ENCODE data around the gene C11orf54.
A peak's percentile ranks its signal among the peaks of the same experiment; 100 is the strongest.

C11orf54 gene

DNA sequence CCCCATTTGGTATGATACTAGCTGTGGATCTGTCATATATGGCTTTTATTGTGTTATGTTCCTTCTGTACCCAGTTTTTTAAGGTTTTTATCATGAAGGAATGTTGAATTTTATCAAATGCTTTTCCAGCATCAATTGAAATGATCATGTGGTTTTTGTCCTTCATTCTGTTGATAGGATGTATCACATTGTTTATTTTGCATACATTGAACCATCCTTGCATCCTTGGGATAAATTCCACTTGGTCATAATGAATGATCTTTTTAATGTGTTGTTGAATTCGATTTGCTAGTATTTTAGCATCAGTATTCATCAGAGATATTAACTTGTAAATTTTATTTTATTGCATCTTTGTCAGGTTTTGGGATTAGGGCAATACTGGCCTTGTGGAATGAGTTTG lies 31.2 kb upstream of the C11orf54 start:
- peak in 1 of 3 donors; percentile 38 for DNase-seq
- Histone ChIP-seq H3K9me3 (ENCODE audit: control extremely low read depth in 1 of 5, control insufficient read depth in 4 of 5, insufficient read depth in 2 of 5, low read depth in 1 of 5, low read length in 4 of 5) (peaks cover 2 to 34% (median 14%) of the 10 kb centered on the region in 5 experiments), H3K27ac (ENCODE audit: insufficient read depth in 1 of 2, low read depth in 1 of 2, low read length in 2 of 2, poor library complexity in 1 of 2, severe bottlenecking in 2 of 2) (no peak overlapping the region), H3K4me3 (ENCODE audit: control insufficient read depth in 1 of 7, extremely low read depth in 1 of 7, insufficient read depth in 4 of 7, low read depth in 2 of 7, low read length in 6 of 7) (no peak overlapping the region), H3K36me3 (ENCODE audit: control insufficient read depth in 4 of 4, insufficient read depth in 4 of 4, low read length in 3 of 4) (peaks cover 36 to 71% (median 44%) of the 10 kb centered on the region in 4 experiments), H3K4me1 (ENCODE audit: control extremely low read depth in 1 of 4, control insufficient read depth in 4 of 4, insufficient read depth in 4 of 4, low read length in 3 of 4) (peaks cover 0 to 5% (median 0%) of the 10 kb centered on the region in 4 experiments), H3K27me3 (replicated peaks in 2 of 5; ENCODE audit: control insufficient read depth in 4 of 5, insufficient read depth in 5 of 5, low read length in 4 of 5) (no peaks in the 10 kb centered on the region)
- ChIA-PET CTCF (no interaction called here), POLR2A (no interaction called here)
- no CpG with 5 or more reads among the region's 1 CpG for WGBS (ENCODE audit: insufficient coverage)

DNA sequence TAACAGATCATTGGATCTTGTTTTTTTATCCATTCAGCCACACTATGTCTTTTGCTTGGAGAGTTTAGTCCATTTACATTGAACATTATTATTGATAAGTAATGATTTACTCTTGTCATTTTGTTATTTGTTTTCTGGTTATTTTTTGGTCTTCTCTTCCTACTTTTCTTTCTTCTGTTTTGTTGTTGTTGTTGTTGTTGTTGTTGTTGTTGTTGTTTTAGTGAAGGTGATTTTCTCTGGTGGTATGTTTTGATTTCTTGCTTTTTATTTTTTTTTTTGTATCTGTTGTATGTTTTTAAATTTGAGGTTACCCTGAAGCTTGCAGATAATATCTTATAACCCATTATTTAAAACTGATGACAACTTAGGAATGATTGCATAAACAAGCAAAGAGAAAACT lies 28.8 kb upstream of the C11orf54 start:
- peaks cover 34 to 64% (median 35%) of the 10 kb centered on the region in 4 experiments for H3K36me3 ChIP-seq (ENCODE audit: control insufficient read depth in 4 of 4, insufficient read depth in 4 of 4, low read length in 3 of 4)
- POLR2A ChIA-PET, result no interaction called here

DNA sequence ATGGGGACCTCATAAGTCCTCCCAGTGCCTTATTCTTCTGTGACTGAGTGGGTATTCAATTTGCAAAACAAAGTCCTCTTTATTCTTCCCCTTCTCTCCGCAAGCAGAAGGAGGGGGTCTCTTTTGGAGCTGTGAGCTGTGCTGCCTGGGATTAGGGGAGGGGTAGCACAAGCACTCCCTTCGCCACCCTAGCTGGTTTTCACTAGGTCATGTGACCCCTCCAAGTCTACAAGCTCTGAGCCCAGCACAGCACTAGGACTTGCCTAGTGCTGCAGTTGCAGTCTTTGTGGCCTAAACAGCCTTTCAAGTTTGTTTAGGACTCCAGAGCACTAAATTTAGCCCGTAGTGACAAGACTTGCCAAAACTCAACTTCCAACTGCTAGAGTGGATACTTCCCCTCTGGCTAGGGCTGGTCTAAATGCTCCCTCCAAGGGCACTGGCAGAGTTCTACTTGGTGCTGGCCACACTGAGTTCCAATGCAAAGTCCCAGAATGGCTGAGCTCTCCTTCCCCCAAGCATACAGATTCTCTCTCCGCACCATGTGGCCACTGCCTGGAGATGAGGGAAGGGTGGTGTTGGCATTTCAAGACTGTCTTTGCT lies 25.6 kb upstream of the C11orf54 start:
- H3K27ac ChIP-seq (ENCODE audit: insufficient read depth in 1 of 2, low read depth in 1 of 2, low read length in 2 of 2, poor library complexity in 1 of 2, severe bottlenecking in 2 of 2), result peak overlapping the region in 1 of 2 experiments; percentile 57
- DNase-seq, result no peak
- H3K4me1 ChIP-seq (ENCODE audit: control extremely low read depth in 1 of 4, control insufficient read depth in 4 of 4, insufficient read depth in 4 of 4, low read length in 3 of 4), result peaks cover 14 to 44% (median 35%) of the 10 kb centered on the region in 4 experiments
- H3K27me3 ChIP-seq (replicated peaks in 2 of 5; ENCODE audit: control insufficient read depth in 4 of 5, insufficient read depth in 5 of 5, low read length in 4 of 5), result no peaks in the 10 kb centered on the region
- ChIA-PET CTCF (interaction anchor here (0.6 to 4.7 kb wide), 5 partner anchors 9 to 48 kb away, joined by 3 to 29 read pairs (median 3); no protein-coding TSS in a partner anchor), POLR2A (no interaction called here)
- peak overlapping the region in 1 of 7 experiments; percentile 10 for H3K4me3 ChIP-seq (ENCODE audit: control insufficient read depth in 1 of 7, extremely low read depth in 1 of 7, insufficient read depth in 4 of 7, low read depth in 2 of 7, low read length in 6 of 7)
- 72% methylated on average over 2 of the region's 4 CpGs for WGBS (ENCODE audit: insufficient coverage)
- peaks cover 0 to 7% (median 2%) of the 10 kb centered on the region in 5 experiments for H3K9me3 ChIP-seq (ENCODE audit: control extremely low read depth in 1 of 5, control insufficient read depth in 4 of 5, insufficient read depth in 2 of 5, low read depth in 1 of 5, low read length in 4 of 5)
- H3K36me3 ChIP-seq (ENCODE audit: control insufficient read depth in 4 of 4, insufficient read depth in 4 of 4, low read length in 3 of 4), result peaks cover 17 to 33% (median 24%) of the 10 kb centered on the region in 4 experiments

More for the DNA sequence above, 28.8 kb upstream of the C11orf54 start:
- Histone ChIP-seq H3K9me3 (ENCODE audit: control extremely low read depth in 1 of 5, control insufficient read depth in 4 of 5, insufficient read depth in 2 of 5, low read depth in 1 of 5, low read length in 4 of 5) (peaks cover 2 to 34% (median 14%) of the 10 kb centered on the region in 5 experiments), H3K27me3 (replicated peaks in 2 of 5; ENCODE audit: control insufficient read depth in 4 of 5, insufficient read depth in 5 of 5, low read length in 4 of 5) (no peaks in the 10 kb centered on the region), H3K4me3 (ENCODE audit: control insufficient read depth in 1 of 7, extremely low read depth in 1 of 7, insufficient read depth in 4 of 7, low read depth in 2 of 7, low read length in 6 of 7) (no peak overlapping the region), H3K4me1 (ENCODE audit: control extremely low read depth in 1 of 4, control insufficient read depth in 4 of 4, insufficient read depth in 4 of 4, low read length in 3 of 4) (peaks cover 5 to 28% (median 19%) of the 10 kb centered on the region in 4 experiments), H3K27ac (ENCODE audit: insufficient read depth in 1 of 2, low read depth in 1 of 2, low read length in 2 of 2, poor library complexity in 1 of 2, severe bottlenecking in 2 of 2) (no peak overlapping the region)
- no peak for DNase-seq
- CTCF ChIA-PET, result interaction anchor here (1.3 kb wide), 1 partner anchor 15 kb away, joined by 4 read pairs; no protein-coding TSS in a partner anchor

DNA sequence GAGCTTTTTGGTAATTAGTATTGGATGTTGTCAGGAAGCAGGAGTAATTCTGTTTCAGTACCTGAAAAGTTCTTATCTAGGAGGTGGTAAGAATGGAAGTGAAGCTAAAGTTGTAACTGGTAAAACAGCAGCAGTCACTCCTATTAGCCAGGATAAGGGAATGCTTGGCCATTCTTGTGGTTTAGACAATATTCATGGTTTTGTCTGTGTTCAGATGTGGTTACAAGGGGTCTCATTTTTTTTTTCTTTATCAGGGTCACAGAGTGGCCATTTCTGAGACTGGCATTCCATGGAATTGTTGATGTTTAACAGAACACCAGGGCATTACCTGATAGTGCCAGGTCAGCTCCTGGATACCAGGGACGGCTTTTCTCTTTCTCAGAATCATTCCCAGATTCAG lies 24.0 kb upstream of the C11orf54 start:
- no CpG with 5 or more reads among the region's 1 CpG for WGBS (ENCODE audit: insufficient coverage)
- CTCF ChIA-PET, result interaction anchor here (0.7 to 4.7 kb wide), 6 partner anchors 19 to 83 kb away, joined by 3 to 29 read pairs (median 5); partner anchors contain the start of genes C11orf54 and TAF1D

DNA sequence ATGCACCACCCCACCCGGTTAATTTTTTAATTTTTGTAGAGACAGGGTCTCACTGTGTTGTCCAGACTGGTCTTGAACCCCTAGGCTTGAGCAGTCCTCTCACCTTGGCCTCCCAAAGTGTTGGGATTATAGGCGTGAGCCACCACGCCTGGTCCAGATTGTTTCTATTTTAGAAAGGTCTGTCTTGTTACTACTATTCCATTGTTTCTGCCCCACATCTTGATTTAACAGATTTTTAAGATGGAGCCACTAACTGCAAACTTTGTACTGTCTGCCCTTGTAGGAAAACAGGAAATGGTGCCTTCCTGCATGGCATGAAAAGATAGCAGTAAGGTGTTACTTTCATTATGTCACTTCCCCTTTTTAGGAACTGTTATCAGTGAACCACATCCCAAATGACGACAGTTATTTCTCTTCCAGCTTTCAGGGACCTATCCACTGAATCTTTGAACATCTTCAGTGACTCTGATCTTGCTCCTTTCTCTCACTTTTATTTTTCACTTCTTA lies 23.4 kb upstream of the C11orf54 start:
- DNase-seq, result peak; percentile 94 to 97 (median 94)
- peak overlapping the region in 2 of 7 experiments; percentile 19 to 51 for H3K4me3 ChIP-seq (ENCODE audit: control insufficient read depth in 1 of 7, extremely low read depth in 1 of 7, insufficient read depth in 4 of 7, low read depth in 2 of 7, low read length in 6 of 7)
- peak overlapping the region; percentile 89 to 95 for H3K27ac ChIP-seq (ENCODE audit: insufficient read depth in 1 of 2, low read depth in 1 of 2, low read length in 2 of 2, poor library complexity in 1 of 2, severe bottlenecking in 2 of 2)
- H3K36me3 ChIP-seq (ENCODE audit: control insufficient read depth in 4 of 4, insufficient read depth in 4 of 4, low read length in 3 of 4), result peaks cover 6 to 48% (median 23%) of the 10 kb centered on the region in 4 experiments
- peaks cover 14 to 44% (median 35%) of the 10 kb centered on the region in 4 experiments for H3K4me1 ChIP-seq (ENCODE audit: control extremely low read depth in 1 of 4, control insufficient read depth in 4 of 4, insufficient read depth in 4 of 4, low read length in 3 of 4)
- no peaks in the 10 kb centered on the region for H3K9me3 ChIP-seq (ENCODE audit: control extremely low read depth in 1 of 5, control insufficient read depth in 4 of 5, insufficient read depth in 2 of 5, low read depth in 1 of 5, low read length in 4 of 5)
- CTCF ChIA-PET, result interaction anchor here (1.1 to 4.7 kb wide), 6 partner anchors 17 to 56 kb away, joined by 3 to 29 read pairs (median 4); partner anchors contain the start of genes C11orf54 and TAF1D
- 0% methylated on average over 1 of the region's 4 CpGs for WGBS (ENCODE audit: insufficient coverage)
- POLR2A ChIA-PET, result interaction anchor here (0.8 to 3.7 kb wide), 2 partner anchors 11 to 23 kb away, joined by 3 to 47 read pairs; partner anchors contain the start of genes C11orf54 and TAF1D
- no peaks in the 10 kb centered on the region for H3K27me3 ChIP-seq (replicated peaks in 2 of 5; ENCODE audit: control insufficient read depth in 4 of 5, insufficient read depth in 5 of 5, low read length in 4 of 5)

More for the DNA sequence above, 24.0 kb upstream of the C11orf54 start:
- peak overlapping the region in 1 of 7 experiments; percentile 51 for H3K4me3 ChIP-seq (ENCODE audit: control insufficient read depth in 1 of 7, extremely low read depth in 1 of 7, insufficient read depth in 4 of 7, low read depth in 2 of 7, low read length in 6 of 7)
- H3K4me1 ChIP-seq (ENCODE audit: control extremely low read depth in 1 of 4, control insufficient read depth in 4 of 4, insufficient read depth in 4 of 4, low read length in 3 of 4), result peaks cover 14 to 44% (median 35%) of the 10 kb centered on the region in 4 experiments
- POLR2A ChIA-PET, result interaction anchor here (0.8 to 3.7 kb wide), 2 partner anchors 18 to 23 kb away, joined by 3 to 47 read pairs; partner anchors contain the start of genes C11orf54 and TAF1D
- peak in 1 of 3 donors; percentile 26 for DNase-seq
- H3K27ac ChIP-seq (ENCODE audit: insufficient read depth in 1 of 2, low read depth in 1 of 2, low read length in 2 of 2, poor library complexity in 1 of 2, severe bottlenecking in 2 of 2), result peak overlapping the region; percentile 89 to 95
- H3K27me3 ChIP-seq (replicated peaks in 2 of 5; ENCODE audit: control insufficient read depth in 4 of 5, insufficient read depth in 5 of 5, low read length in 4 of 5), result no peaks in the 10 kb centered on the region
- H3K9me3 ChIP-seq (ENCODE audit: control extremely low read depth in 1 of 5, control insufficient read depth in 4 of 5, insufficient read depth in 2 of 5, low read depth in 1 of 5, low read length in 4 of 5), result peaks cover 0 to under 1% (median 0%) of the 10 kb centered on the region in 5 experiments
- peaks cover 7 to 44% (median 21%) of the 10 kb centered on the region in 4 experiments for H3K36me3 ChIP-seq (ENCODE audit: control insufficient read depth in 4 of 4, insufficient read depth in 4 of 4, low read length in 3 of 4)

DNA sequence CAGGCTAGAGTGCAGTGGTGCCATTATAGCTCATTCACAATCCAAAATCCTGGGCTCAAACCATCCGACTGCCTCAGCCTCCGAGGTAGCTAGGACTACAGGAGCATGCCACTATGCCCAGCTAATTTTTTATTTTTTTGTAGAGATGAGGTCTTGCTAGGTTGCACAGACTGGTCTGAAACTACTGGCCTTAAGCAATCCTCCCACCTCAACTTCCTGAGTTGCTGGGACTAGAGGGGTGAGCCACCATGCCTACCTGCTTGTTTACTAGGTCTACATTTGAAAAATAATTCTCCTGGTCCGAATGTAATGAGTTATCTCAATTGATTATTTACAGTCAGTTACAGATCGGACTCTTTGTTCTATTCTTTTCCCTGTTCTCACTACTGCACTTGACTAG lies 22.2 kb upstream of the C11orf54 start:
- Histone ChIP-seq H3K4me3 (ENCODE audit: control insufficient read depth in 1 of 7, extremely low read depth in 1 of 7, insufficient read depth in 4 of 7, low read depth in 2 of 7, low read length in 6 of 7) (no peak overlapping the region), H3K27ac (ENCODE audit: insufficient read depth in 1 of 2, low read depth in 1 of 2, low read length in 2 of 2, poor library complexity in 1 of 2, severe bottlenecking in 2 of 2) (peak overlapping the region; percentile 89 to 95), H3K27me3 (replicated peaks in 2 of 5; ENCODE audit: control insufficient read depth in 4 of 5, insufficient read depth in 5 of 5, low read length in 4 of 5) (no peaks in the 10 kb centered on the region), H3K36me3 (ENCODE audit: control insufficient read depth in 4 of 4, insufficient read depth in 4 of 4, low read length in 3 of 4) (peaks cover 5 to 57% (median 26%) of the 10 kb centered on the region in 4 experiments), H3K4me1 (ENCODE audit: control extremely low read depth in 1 of 4, control insufficient read depth in 4 of 4, insufficient read depth in 4 of 4, low read length in 3 of 4) (peaks cover 14 to 44% (median 35%) of the 10 kb centered on the region in 4 experiments), H3K9me3 (ENCODE audit: control extremely low read depth in 1 of 5, control insufficient read depth in 4 of 5, insufficient read depth in 2 of 5, low read depth in 1 of 5, low read length in 4 of 5) (no peaks in the 10 kb centered on the region)
- ChIA-PET POLR2A (interaction anchor here (0.7 to 3.7 kb wide), 3 partner anchors 15 to 951 kb away, joined by 3 to 47 read pairs (median 4); partner anchors contain the start of genes C11orf54 and TAF1D), CTCF (interaction anchor here (0.8 to 4.7 kb wide), 6 partner anchors 9 to 55 kb away, joined by 3 to 29 read pairs (median 8); partner anchors contain the start of genes C11orf54 and TAF1D)
- 100% methylated on average over 1 of the region's 4 CpGs for WGBS (ENCODE audit: insufficient coverage)
- DNase-seq, result no peak
